ENCODE results near the gene ZBP1.

- no peak for TF ChIP-seq POLR2AphosphoS5 (IDR thresholded peaks at IDR 0.05)
- TF ChIP-seq POLR2A (IDR thresholded peaks at IDR 0.05), result no peak
Observed at GRCh38 chr20:57612916-57613315, 7.3 kb downstream of the ZBP1 start.
